Measurements from ENCODE around the gene OSTF1.

Gene OSTF1

DNA sequence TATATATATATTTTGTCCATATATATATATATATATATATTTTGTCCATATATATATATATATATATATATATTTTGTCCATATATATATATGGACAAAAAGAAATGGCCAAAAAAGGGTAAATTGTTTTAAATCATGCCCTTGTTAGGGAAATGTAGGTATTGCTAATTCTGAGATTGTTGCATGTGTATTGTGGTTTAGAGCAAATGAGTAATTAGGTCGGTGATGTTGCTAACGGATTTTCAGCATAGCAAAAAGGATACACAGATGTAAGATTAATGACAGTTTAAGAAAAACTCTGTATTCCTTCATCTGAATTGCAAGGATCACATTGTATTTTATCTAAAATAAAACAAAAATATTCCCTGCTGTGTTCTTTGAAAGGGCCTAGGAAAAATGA lies 40.2 kb downstream of the OSTF1 start:
- DNase-seq: no peak

- DNase-seq: no peak
Measured at GRCh38 chr9:75130172-75130571, 41.9 kb downstream of the OSTF1 start.

DNA sequence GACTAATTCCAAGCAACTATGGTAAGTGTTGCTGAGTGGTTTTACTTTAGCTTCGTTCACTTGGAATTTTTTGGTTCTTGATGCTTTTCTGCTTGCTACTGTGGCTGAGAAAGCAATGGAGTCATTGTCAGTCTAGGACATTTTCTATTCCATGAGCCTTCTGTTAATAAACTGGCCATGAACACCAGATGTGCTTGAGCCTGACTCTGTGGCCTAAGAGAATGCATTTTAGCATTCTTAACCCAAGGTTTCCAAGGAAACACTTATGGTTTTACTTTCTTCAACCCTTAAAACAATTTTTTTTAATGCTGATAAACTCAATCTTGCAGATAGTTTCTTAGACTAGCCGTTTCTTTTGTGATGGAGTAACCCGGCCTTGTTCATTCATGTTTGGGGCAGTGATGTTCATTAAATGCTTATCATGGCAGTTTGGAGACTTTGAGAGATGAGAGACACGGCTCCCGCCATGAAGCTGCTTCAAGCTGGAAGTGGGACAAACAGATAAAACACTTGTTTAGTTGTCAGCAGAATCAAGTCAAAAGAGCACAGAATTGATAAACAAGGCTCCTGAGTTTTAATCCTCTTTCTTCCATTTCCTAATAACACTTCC lies 42.4 kb downstream of the OSTF1 start:
- no peak for DNase-seq

GRCh38 chr9:75131700-75132099 lies 43.4 kb downstream of the OSTF1 start:
- no peak for DNase-seq

- no peak for DNase-seq
Measured at GRCh38 chr9:75132244-75132643, 43.9 kb downstream of the OSTF1 start.

GRCh38 chr9:75133396-75133795 lies 45.1 kb downstream of the OSTF1 start:
- DNase-seq: no peak

DNA sequence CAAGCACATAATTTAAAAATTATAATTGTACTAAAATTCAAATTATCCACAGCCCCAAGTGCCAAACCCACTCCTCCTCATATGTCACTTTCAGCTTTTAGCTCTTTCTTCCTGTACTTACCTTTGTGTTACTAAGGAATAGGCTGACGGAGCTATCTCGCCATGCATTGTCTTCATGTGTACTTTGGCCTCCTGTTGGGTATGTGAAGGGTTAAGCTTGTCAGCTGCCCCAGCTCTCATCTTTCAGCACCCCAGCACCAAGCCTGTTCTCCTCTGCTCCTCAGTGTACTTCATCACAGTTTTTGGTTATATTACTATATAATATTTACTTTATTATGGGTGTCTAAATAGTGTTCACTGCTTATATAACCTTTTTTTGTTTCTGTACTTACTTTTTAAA lies 46.2 kb downstream of the OSTF1 start:
- DNase-seq: no peak

GRCh38 chr9:75138260-75139040 lies 50.1 kb downstream of the OSTF1 start:
- DNase-seq: no peak

DNA sequence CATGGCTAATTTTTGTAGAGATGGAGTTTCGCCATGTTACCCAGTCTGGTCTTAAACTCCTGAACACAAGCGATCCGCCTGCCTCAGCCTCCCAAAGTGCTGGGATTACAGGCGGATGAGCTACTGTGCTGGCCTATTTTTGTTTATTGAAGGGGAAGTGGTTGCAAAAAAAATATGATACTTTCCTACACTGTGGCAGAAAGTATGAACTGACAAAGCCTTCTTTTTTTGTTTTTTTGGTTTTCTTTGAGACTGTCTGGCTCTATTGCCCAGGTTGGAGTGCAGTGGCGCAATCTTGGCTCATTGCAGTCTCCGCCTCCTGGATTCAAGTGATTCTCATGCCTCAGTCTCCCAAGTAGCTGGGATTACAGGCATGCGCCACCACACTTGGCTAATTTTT lies 50.9 kb downstream of the OSTF1 start:
- DNase-seq: no peak

DNA sequence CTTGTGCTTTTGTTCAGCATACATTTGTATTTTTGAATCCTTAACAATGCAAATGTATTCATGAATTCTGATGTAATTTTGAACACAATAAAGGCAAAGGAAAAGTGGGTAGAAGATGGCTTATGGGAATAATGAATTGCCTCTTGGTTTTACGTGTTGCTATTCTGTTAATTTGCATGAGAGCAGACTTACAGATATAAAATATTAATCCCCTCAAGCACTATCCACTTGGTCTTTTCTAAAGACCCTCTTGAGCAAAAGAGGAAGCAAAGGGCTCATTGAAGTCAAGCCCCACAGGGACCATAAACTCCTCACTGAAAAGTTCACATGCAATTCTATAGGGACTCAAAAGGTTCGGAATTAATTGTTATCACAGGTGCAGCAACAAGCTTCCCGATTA lies 51.9 kb downstream of the OSTF1 start:
- DNase-seq: no peak

GRCh38 chr9:75142202-75142601 lies 53.9 kb downstream of the OSTF1 start:
- no peak for DNase-seq

- no peak for DNase-seq
Measured at GRCh38 chr9:75146229-75146628, 57.9 kb downstream of the OSTF1 start.

GRCh38 chr9:75147638-75148037 lies 59.3 kb downstream of the OSTF1 start:
- DNase-seq: no peak

DNA sequence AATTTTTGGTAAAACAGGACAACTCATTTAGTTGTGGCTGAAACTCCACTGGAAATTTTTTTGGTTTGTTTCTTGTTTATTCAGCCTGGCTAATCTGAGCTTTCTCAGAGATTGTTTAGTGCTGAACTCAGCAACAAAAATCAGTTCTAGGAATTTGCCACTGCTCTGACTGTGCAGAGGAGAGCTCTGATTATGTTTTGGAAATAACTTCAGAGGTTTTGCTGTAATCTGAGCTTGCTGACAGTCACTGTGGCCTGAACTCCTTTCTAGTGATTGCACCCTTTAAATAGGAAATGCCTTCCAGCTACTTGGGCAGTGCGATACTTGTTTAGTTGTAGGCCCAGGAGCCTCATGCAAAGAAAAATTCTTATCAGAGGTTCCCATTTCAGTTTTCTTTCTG lies 60.2 kb downstream of the OSTF1 start:
- no peak for DNase-seq

DNA sequence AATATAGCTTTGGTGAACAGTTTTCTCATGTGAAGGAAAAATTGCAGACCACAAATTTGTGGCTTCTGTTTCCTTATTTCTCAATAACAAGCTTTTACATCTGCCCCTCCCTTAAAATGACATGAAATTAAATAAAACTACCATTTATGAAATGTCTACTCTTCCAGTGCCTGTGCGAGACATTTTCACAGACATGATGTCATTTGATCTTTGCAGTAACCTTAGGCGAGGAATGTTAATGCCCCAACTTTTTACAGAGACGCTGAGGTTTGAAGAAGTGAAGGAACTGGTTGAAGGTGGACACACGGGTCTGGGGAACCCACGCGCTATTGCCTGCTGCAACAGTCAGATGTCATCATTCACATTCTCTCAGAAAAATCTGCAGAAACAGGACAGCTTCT lies 61.5 kb downstream of the OSTF1 start:
- DNase-seq: no peak

DNA sequence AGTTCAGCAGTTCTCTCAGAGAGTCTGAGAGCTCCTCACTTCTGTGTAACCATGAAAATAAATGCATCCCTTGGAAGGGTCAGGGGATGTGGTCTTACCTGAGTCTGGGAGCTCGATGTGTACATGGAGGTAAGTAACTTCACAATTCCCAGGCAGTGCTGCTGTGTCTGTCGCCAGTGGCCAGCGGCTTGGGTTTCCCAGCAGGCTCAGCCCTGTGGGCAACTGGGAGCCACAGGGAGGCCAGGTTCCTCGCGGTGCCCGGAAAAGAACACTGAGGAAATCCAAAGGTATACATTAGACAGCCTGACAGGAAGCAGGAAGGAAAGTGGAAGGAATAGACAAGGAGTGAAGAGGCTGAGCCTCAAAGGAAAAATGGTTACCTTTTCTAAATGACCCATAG lies 62.2 kb downstream of the OSTF1 start:
- DNase-seq: no peak

- DNase-seq: no peak
Measured at GRCh38 chr9:75152416-75152815, 64.1 kb downstream of the OSTF1 start.

DNA sequence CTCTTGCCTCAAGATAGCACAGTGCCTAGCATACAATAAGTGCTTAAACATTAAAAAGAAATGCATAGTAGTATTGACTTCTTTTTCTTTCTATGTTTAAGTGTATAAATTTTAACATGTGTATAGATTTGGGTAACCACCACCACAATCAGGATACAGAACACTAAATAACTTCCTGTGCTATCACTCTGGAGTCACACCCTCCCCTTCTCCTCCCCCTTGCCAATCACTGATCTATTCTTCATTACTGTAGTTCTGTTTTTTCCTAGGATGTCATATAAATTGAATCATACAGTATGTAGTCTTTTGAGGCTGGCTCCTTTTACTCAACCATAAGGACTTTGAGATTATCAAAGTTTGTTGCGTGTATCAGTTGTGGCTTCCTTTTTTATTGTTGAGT lies 68.5 kb downstream of the OSTF1 start:
- no peak for DNase-seq

- DNase-seq: no peak
Measured at GRCh38 chr9:75161116-75161857, 73.0 kb downstream of the OSTF1 start.

- DNase-seq: no peak
Measured at GRCh38 chr9:75163764-75164163, 75.5 kb downstream of the OSTF1 start.

DNA sequence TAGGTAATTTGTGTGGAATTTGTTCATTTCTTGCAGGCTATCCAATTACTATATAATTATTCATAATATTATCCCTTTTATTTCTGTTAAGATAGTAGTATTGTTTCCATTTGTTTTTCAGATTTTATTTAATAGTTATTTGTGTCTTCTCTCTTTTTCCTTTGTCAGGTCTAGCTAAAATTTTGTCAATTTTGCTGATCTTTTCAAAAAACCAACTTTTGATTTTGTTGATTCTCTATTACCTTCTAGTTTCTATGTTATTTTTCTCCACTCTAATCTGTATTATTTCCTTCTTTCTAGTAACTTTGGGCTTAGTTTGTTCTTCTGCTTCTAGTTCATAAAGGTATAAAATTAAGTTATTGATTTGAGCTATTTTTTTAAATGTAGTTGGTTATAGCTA lies 76.3 kb downstream of the OSTF1 start:
- DNase-seq: no peak

DNA sequence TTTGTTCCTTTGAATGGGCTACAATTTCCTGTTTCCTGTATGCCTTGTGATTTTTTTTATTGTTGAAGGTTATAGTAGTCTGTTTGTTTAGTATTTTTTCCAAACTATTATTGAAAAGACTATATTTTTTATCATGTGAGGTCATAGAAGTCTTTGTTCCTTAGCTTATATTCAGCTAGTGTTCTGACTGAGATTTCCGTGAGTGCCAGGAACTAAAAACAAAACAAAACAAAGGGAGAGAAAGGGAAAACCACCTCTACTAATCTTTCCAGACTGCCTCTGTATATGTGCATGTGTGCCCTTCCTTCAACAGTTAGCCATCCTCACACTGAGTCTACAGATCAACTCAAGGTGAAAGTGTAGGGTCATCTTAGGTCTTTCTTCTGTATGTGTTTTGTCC lies 79.0 kb downstream of the OSTF1 start:
- no peak for DNase-seq

GRCh38 chr9:75168270-75169178 lies 80.2 kb downstream of the OSTF1 start:
- no peak for DNase-seq

All from NCI-H1436 (cell line).